ENCODE results near the gene VPS37D. TPM values are rescaled to one million over a fixed set of nuclear protein-coding genes. Genes with fewer than 3 reads are reported as not detected.

The VPS37D gene
- total and polyA plus RNA-seq, 2 of the 4 experiments (the other 2 are of a cell fraction), result 2.3 to 3.1 TPM

- ChIA-PET CTCF (interaction anchor here (1.1 kb wide), 1 partner anchor 94 kb away, joined by 6 read pairs; no protein-coding TSS in a partner anchor), POLR2A (ENCODE audit: unreplicated experiment) (interaction anchor here (0.6 kb wide), 1 partner anchor 13 kb away, joined by 14 read pairs; no protein-coding TSS in a partner anchor)
- Histone ChIP-seq H4K20me1 (ENCODE audit: insufficient read depth, low read length) (no peaks in the 10 kb centered on the region), H2AK9ac (replicated peaks; ENCODE audit: low read depth, low read length, poor library complexity) (no peak overlapping the region), H3K27ac (ENCODE audit: insufficient read depth, low read length) (no peak overlapping the region), H3K4me3 (ENCODE audit: insufficient read depth, low read depth, low read length) (no peak overlapping the region), H2BK5ac (ENCODE audit: low read depth, low read length, poor library complexity, severe bottlenecking) (no peak overlapping the region), H3K18ac (ENCODE audit: low read depth, low read length) (no peak overlapping the region), H3K79me1 (ENCODE audit: low read depth in 1 of 2, low read length in 2 of 2) (no peaks in the 10 kb centered on the region), H2AK5ac (ENCODE audit: low read depth, low read length) (no peak overlapping the region), H3K36me3 (ENCODE audit: control insufficient read depth, insufficient read depth, low read length) (no peaks in the 10 kb centered on the region), H3K4me1 (ENCODE audit: control insufficient read depth, insufficient read depth, low read length) (peaks cover 4% of the 10 kb centered on the region; the same call in 1 of the 2 replicates), H3K4me2 (ENCODE audit: low read depth, low read length) (no peak overlapping the region), H3K9ac (ENCODE audit: low read depth, low read length) (no peak overlapping the region), H4K5ac (ENCODE audit: low read depth, low read length) (no peak overlapping the region), H2BK20ac (ENCODE audit: low read depth, low read length) (no peak overlapping the region), H4K8ac (ENCODE audit: low read depth in 2 of 2, low read length in 2 of 2) (no peak overlapping the region), H3K9me1 (ENCODE audit: insufficient read depth, low read length) (no peaks in the 10 kb centered on the region), H2BK120ac (ENCODE audit: low read depth, low read length) (no peak overlapping the region), H3K9me3 (ENCODE audit: control insufficient read depth, insufficient read depth, low read length) (no peaks in the 10 kb centered on the region), H3K23ac (ENCODE audit: low read depth, low read length) (no peak overlapping the region), H2AFZ (replicated peaks; ENCODE audit: low read length, poor library complexity) (no peak overlapping the region), H4K91ac (ENCODE audit: insufficient read depth, low read depth, low read length) (no peak overlapping the region), H2BK15ac (ENCODE audit: low read depth, low read length) (no peak overlapping the region), H3K56ac (ENCODE audit: extremely low read depth, insufficient read depth, low read length) (no peak overlapping the region), H3K27me3 (ENCODE audit: control insufficient read depth, insufficient read depth, low read length) (peaks cover 38% of the 10 kb centered on the region), H3K14ac (replicated peaks; ENCODE audit: low read depth, low read length) (no peak overlapping the region), H3K4ac (ENCODE audit: low read depth, low read length) (no peak overlapping the region)
- no peak for ATAC-seq (ENCODE audit: low read depth)
- BruUV-seq (replicated peaks), result no TSS peak
- WGBS, 2 experiments (ENCODE audit: extremely low coverage in 2 of 2, insufficient read length in 1 of 2), result 33% methylated on average over 1 of the region's 1 CpG; no CpG with 5 or more reads in 1 of the 2 experiments
- TF ChIP-seq MAZ (IDR thresholded peaks at IDR 0.05; ENCODE audit: borderline replicate concordance, low read depth, low read length) (no peak), FOS (IDR thresholded peaks at IDR 0.05; ENCODE audit: low read depth, low read length) (no peak), RAD21 (IDR thresholded peaks at IDR 0.05; ENCODE audit: low read length) (no peak), CHD1 (IDR thresholded peaks at IDR 0.05; ENCODE audit: low read depth, low read length) (no peak), RFX5 (IDR thresholded peaks at IDR 0.05; ENCODE audit: low read depth, low read length) (no peak), USF2 (IDR thresholded peaks at IDR 0.05; ENCODE audit: low read depth, low read length) (no peak), SMC3 (IDR thresholded peaks at IDR 0.05; ENCODE audit: low read depth, low read length) (no peak), NFE2L2 (IDR thresholded peaks at IDR 0.05; ENCODE audit: low read depth, low read length) (no peak), RCOR1 (IDR thresholded peaks at IDR 0.05; ENCODE audit: insufficient replicate concordance, low read length) (no peak), ELK1 (IDR thresholded peaks at IDR 0.05; ENCODE audit: borderline replicate concordance, low read depth, low read length) (no peak), MXI1 (IDR thresholded peaks at IDR 0.05; ENCODE audit: borderline replicate concordance, low read depth, low read length) (no peak), MAFK (IDR thresholded peaks at IDR 0.05; ENCODE audit: low read depth, low read length) (no peak), CEBPB (IDR thresholded peaks at IDR 0.05; ENCODE audit: low read depth, low read length) (no peak), CTCF (conservative IDR thresholded peaks at IDR 0.05; ENCODE audit: low read depth, low read length) (no peak), POLR2A (IDR thresholded peaks at IDR 0.05; ENCODE audit: low read depth, low read length) (no peak), BHLHE40 (IDR thresholded peaks at IDR 0.05; ENCODE audit: low read depth, low read length) (no peak)
- in situ Hi-C loops (cut with MboI; ENCODE audit: low sequenced_read_pairs) (no loop called here), dilution Hi-C loops (cut with HindIII; ENCODE audit: low sequenced_read_pairs, unreplicated experiment) (no loop called here), intact Hi-C loops (cut with micrococcal nuclease) (no loop called here)
- DNase-seq, result no peak
These were observed 36.1 kb upstream of the VPS37D start for GRCh38 chr7:73631558-73631957.

Measured in IMR-90 (cell line).